HG03378 (cell line): ENCODE measurements around the gene PGAP1.

Experiments
- ATAC-seq: cut with Tn5 transposase; IDR thresholded peaks from one replicate; pipeline ENCODE4 v1.9.1; 2021; ENCODE audit warnings: mild to moderate bottlenecking, moderate library complexity; ENCODE audit not compliant: unreplicated experiment

The PGAP1 gene

DNA sequence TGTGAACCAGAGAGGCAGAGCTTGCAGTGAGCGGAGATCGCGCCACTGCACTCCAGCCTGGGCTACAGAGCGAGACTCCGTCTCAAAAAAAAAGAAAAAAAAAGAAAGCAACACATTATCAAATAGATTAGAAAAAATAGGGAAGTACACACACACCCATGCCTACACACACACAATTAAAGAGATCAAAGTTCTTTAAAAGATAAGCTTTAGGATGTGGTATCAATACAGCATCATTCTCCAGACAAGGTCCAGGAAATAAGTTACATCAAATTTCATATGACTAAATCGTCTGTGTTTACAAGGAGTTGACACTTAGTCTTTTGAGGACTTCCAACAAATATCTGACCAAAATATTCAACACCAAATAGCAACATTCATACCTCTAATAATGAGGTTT, 25.7 kb downstream of the PGAP1 start:
- ATAC-seq: no peak

DNA sequence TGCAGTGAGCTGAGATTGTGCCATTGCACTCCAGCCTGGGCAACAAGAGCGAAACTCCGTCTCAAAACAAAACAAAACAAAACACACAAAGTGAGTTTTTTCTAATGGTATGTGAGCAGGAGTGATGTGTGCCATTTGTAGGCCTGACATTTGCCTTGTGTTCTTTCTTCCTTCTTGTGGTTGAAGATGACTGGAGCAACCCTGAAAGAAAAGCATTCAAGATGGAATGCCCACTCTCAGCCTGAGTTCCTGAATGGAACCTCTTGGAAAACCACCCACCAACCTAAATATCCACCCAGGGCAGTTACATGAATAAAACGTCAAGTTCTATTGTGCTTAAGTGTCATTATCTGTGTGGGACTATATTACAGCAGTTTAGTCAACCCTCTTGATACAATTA, 26.5 kb downstream of the PGAP1 start:
- ATAC-seq: no peak

DNA sequence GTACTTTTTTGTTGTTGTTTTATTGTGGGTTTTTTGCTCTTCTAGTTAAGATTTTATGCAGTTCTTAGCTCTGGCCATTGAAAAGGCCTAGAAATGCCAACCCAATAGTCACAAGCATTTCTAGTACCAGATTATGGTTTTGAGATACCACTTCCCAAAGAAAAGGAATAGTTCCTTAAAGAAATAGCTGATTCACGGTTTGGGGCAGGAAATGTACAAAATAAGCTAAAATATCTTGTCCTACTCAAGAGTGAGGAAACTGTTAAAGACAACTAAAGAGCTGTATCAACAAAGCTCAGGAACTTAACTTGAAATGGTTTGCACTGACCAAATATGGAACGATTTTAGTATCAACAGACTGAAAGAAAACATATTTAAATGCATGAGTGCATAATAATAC, 35.4 kb downstream of the PGAP1 start:
- no peak for ATAC-seq

DNA sequence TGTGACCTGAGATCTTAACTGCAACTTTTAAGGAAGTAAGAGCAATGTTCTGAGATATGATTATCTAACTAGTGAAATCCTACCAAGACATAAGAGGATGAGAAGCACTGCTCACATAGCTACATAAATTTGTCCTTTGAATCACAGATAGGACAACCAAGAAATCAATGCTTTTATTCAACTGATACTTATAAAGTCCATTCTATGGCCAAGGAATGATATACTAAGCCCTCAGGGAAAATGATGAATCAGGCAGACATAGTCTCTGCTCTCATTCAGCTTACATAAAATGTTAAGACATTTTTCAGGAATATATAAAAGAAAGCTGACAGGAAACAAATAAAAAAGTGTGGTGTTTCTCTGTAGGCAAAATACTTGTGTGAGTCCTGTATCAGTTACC, 39.1 kb downstream of the PGAP1 start:
- ATAC-seq: no peak

DNA sequence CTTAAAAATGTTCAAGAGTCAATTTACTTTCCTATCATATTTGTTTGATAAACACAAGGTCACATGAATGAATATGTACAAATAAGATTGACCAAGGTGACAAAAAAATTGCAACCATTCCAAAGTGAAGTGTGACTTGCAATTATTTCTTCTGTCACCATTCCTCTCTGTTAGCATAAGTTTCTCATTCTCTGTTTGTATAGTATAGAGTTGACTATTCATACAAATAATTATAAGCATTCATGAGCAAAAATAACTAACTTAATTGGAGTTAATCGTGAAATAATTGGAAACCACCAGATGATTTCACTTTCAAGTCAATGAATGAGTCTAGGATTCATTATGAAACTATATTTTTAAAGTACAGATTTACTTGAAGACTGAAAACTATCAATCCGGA, 42.1 kb downstream of the PGAP1 start:
- no peak for ATAC-seq

DNA sequence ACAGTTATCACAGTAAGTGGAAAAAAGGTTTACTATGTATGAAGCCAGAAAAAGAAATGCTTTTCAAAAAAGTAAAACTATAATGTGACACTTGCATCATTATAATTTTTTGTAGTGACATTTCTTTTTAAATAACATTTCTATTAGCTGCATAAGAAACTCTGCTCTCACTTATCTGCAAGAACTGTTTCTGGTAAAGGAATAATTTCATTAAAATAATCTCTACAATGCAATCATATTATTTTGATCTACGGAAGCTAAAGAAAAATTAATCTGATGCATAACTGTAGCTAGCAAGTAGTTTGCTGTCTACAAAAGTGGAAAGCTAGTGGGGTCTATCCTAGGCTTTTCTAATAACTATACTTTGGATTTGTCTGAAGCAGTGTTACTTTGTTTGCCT, 50.1 kb downstream of the PGAP1 start:
- ATAC-seq: no peak

GRCh38 chr2:196875414-196875813, 51.1 kb downstream of the PGAP1 start:
- no peak for ATAC-seq

- ATAC-seq: no peak
Measured at GRCh38 chr2:196873511-196873910, 53.0 kb downstream of the PGAP1 start.

DNA sequence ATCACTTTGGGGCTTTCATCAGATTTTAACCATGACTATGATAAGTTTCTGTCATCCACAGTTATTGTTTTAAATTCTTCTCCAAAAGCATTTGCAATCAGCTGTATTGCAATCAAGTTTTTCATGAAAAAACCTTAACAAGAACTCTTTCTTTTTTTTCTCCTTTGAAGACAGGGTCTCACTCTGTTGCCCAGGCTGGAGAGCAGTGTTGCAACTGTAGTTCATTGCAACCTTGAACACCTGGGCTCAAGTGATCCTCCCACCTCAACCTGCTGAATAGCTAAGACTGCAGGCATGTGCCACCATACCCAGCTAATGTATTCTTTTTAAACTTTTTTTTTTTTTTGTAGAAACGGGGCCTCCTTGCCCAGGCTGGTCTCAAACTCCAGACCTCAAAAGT, 71.9 kb downstream of the PGAP1 start:
- ATAC-seq: no peak

- ATAC-seq: no peak
Measured at GRCh38 chr2:196853301-196854087, 73.0 kb downstream of the PGAP1 start.

GRCh38 chr2:196851088-196851487, 75.4 kb downstream of the PGAP1 start:
- ATAC-seq: no peak

- no peak for ATAC-seq
Measured at GRCh38 chr2:196849895-196850294, 76.6 kb downstream of the PGAP1 start.

GRCh38 chr2:196846295-196846694, 80.2 kb downstream of the PGAP1 start:
- no peak for ATAC-seq

DNA sequence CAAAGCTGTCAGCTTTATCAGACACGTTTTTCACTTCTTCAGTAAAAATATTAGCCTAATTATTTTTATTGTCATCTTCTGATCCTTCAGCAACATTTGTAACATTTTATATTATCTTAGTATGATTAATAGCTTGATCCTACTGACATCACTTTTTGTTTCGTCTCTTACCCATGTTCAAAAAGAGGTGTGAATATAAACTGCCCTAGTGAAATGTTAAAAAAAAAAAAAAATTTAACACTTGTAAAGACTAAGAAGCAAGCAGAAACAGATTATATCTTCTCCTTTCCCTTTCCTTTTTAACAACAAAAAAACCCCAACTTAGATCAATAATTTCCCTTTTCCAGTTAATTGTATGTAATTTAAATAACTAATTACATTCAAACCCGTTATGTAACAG, 81.1 kb downstream of the PGAP1 start:
- no peak for ATAC-seq

DNA sequence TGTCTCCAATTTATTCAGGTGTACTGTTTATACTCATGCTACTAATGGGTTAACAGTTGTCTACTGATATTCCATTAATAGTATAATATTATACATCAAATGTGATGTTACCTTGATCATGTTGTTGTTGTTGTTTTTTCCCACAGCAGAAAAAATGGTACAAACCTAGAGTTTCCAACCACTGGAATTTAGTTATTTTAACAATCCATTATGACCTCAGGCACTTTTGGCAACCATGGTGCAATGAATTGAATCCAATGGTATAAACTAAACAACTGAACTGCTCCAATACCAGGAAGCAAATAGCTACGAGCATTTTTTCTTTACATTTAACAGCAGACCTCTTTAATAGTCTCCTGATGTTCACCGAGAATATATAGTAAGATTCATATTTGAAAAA, 86.3 kb downstream of the PGAP1 start:
- no peak for ATAC-seq

- no peak for ATAC-seq
Measured at GRCh38 chr2:196839574-196839973, 86.9 kb downstream of the PGAP1 start.

- no peak for ATAC-seq
Measured at GRCh38 chr2:196836440-196836839, 90.1 kb downstream of the PGAP1 start.

GRCh38 chr2:196830701-196831100, 95.8 kb downstream of the PGAP1 start:
- no peak for ATAC-seq

GRCh38 chr2:196827356-196827755, 99.2 kb downstream of the PGAP1 start:
- ATAC-seq: no peak

GRCh38 chr2:196823750-196824522, 102.6 kb downstream of the PGAP1 start:
- no peak for ATAC-seq

DNA sequence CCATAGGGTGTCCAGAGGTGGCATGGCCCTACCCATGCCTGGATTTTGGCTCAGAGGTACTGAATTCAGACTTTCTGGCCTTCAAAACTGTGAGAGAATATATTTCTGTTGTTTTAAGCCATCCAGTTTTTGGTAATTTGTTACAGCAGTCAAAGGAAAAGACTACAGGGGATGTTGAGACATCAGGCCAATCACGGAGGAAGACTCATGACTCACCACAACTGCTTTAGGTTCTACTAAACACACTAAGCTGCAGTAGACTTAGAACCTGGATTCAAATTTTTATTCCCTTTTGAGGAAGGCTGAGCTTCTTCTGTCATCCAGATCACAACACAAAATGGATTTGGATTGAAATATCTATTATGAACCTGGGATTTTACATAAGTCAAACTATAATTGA, 105.3 kb downstream of the PGAP1 start:
- ATAC-seq: no peak

DNA sequence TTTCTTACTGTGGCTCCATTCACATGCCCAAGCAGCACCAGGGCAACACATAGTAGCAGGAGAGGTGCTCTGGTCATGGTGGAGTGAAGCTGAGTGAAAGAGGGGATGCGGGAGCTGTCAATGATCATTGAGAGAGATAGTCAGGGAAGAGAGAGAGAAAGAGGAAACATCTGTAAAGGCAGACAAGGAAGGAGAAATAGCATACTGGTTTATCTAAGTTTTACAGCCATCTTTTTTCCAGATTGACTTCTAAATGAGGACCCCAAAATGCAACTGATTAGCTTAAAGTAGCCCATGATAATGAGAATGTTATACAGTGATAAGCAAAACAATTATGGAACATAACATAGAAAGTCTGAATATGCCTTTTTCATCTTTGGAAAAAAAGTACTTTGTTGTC, 117.2 kb downstream of the PGAP1 start, which contains the start of gene C2orf66:
C2orf66 (minus strand) TSS at position 96 of the 400 bp plus-strand sequence; CDS start at position 77, 19 bp downstream.
- no peak for ATAC-seq
